Right renal pelvis (tissue), 4 donors: Measurements from ENCODE around the gene INPP5B. TPM values are rescaled to one million over a fixed set of nuclear protein-coding genes. Genes with fewer than 3 reads are reported as not detected.

ENCODE experiments used
- DNase-seq, 4 donors: peaks; one replicate each; pipeline ENCODE4 v3.0.0-alpha.2; 2013; ENCODE audit warnings: low read depth in 4 of 4, low spot score in 3 of 4, missing footprints in 1 of 4
- polyA plus RNA-seq, 4 donors: library from polyadenylated mRNA; unstranded; fragments of 120-200 nt; gene quantifications; one replicate each; pipeline ENCODE4 v1.2.1, GENCODE V29; 2013; ENCODE audit not compliant: insufficient read length in 4 of 4

The INPP5B gene
- polyA plus RNA-seq, 4 donors: 16.3 to 21.7 (median 19.1) TPM

DNA sequence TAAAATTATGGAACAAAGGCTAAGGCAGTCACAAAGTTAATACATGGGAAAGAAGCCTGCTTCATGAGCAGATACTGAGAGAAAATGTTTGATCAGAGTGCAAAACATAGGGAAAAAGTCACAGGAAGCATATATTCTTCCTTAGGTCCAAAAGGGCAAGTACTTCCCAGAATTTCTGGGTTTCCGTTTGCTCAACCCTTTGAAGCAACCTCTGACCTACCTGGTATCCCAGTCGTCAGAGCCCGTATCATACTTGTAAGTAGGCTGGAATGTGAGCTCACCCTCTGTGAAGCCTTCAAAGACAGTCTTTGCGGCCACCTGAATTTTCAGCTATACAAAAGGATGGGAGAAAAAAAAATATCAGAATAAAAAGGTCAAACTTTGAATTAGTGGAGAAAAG lies 67.0 kb downstream of the INPP5B start:
- DNase-seq: no peak

DNA sequence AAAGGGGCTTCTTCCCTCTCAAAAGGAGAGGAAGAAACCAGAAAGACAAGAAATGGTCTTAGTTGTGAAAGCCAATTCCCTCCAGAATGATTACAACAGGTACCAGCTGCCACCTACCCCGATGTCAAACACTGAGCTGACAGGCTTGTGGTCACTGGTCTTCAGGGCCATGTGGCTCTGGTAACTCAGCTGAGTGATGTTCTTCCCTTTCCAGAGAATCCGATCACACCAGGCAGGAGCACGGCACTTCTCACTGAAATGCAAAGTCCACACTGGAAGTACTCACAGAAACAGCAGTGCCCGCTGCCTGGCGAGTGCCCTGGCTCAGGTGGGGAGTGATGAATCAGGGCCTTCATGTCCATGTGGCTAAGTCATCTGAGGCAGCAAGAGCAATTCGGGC lies 68.8 kb downstream of the INPP5B start:
- no peak for DNase-seq

DNA sequence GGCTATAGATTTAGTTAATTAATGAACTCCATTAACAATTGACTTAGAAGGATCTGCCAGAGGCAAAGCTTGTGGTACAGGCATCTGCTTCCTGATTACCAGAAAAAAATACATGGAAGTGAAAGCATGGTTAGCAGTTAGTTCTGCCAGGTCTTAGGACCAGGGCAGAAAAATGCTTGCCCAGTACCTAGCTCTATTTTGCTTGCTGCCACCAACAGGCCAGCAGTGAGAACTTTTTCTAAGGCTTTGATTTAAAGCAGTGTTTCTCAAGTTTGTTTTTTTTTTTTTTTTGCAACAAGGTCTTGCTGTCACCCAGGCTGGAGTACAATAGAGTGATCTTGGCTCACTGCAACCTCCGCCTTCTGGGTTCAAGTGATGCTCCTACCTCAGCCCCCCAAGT lies 71.0 kb downstream of the INPP5B start:
- DNase-seq: no peak

DNA sequence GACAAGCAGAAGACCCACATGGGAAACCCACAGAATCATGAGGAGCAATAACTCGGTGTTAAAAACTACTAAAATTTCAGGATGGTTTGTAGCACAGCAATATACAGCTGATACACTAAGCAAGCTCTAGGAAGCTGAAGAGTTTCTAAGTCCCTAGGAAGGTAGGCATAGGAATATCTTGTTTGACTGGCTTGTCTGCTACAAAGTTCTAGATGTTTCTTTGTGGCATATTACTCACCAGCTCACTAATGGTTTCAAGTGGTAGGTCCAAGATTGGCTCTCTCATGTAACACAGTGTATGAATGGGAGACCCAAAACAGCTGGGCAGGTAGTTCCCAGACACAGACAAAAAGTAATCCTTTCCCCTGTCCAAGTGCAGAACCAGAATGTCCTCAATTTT lies 74.2 kb downstream of the INPP5B start:
- no peak for DNase-seq

DNA sequence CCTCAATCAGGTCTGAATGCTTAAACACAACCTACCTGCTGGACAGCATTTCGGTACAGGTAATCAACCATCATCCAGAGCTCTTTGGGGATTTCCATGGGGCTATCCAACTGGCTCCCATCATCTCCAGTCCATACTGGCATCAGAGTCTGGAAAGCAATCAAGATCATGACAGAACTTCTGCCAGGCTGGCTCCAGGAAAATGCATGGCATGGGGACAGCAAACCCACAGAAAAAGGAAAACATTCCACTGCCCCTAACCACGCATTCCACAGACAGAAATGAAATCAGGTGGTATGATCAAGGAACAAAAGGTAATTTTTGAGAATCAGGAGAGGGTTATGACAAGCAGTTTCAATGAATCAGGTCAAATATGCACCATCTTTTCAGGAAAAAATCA lies 78.4 kb downstream of the INPP5B start:
- DNase-seq: no peak

DNA sequence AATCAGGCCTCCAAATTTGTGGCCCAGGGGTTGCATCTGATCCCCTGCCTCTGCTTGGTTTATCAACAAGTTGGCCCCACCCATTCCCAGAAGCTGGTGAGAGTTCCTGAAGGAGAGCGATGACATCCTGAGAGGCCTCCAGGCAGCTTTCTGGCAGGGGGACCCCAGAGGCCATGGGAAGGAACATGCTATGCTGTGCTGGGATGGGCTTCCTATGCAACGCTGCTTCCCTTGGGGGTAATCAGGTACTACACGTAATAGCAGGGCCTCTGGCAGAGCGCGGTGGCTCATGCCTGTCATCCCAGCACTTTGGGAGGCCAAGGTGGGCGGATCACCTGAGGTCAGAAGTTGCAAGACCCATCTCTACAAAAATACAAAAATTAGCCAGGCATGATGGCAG lies 79.1 kb downstream of the INPP5B start:
- DNase-seq: no peak

DNA sequence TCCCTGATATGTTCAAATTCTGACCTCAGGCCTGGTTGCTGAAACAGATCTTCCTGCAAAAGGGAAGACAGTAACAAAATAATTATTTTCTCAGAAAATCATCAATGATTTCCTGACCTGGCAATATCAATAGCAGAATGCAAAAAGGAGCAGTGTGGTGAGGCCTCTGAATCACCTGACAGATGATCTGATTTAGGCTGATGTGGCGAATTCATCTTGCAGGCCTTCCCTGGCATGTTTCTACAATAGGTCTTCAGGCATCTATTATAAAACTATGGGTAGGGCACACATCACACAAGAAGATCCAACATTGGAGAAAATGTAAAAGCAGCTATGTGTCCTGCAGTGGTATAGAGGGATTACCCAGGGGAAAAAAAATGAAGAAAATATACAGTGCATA lies 80.4 kb downstream of the INPP5B start:
- DNase-seq: no peak

DNA sequence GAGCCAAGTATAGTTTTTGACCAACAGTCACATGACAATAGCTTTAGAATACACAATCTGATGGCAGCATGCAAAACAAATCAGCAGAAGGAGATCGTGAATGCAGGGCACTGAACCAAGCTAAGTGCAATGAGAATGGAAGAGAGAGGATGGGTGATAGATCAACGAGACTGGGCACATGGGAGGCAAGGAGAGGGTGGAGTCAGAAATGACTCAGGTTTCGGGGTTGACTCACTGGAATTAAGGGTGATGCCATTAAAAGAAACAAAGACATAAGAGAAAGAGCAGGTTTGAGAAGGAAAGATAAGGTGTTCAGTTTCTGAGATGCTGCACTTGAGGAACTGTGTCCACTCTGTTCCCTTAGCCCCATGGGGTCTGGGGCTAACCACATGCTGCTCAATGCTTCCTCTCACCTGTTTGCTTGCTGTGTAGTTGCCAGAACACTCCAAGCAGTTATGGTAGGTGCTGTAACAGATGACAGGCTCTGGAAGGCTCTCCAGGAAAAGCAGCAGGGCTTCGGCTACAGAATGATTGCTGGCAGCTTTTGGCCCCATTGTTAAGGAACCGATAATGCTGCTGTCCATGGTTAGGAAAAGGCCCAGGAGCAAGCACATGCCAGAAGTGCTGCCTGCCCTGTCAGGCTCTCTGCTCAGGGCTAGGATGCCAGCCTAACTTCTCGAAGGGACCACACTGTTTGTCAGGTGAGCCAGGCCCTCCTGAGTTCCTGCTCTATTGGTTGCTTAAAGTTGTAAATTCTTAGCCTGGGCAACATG lies 81.3 kb downstream of the INPP5B start:
- no peak for DNase-seq

DNA sequence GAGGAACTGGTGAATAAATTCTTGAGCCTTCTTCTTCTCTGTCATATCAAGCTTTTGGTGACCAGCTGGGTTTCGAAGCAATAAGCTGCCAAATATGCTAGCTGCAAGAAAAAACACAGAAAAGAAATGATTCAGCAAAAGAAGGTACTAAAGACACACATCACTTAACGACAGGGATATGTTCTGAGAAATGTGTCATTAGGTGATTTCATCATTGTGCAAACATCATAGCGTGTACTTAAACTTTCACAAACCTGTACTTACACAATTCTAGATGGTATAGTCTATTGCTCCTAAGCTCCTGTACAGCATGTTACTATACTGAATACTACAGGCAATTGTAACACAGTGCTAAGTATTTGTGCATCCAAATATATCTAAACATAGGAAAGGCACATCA lies 84.5 kb downstream of the INPP5B start:
- DNase-seq: no peak

DNA sequence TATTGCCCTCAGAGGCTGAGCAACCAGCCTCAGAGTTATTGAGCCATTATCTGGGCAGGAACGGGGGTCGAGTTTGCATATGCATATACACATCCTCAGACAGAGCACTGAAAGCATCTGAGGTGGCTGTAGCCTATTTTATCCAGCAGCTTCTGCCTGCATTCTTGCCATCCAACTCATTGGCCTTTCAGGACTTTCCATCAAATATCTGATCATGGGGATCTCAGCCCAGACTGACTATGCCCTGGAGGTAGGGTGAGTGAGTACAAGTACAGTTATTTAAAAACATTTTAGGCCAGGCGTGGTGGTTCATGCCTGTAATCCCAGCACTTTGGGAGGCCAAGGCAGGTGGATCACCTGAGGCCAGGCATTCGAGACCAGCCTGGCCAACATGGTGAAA lies 85.7 kb downstream of the INPP5B start:
- DNase-seq: no peak

DNA sequence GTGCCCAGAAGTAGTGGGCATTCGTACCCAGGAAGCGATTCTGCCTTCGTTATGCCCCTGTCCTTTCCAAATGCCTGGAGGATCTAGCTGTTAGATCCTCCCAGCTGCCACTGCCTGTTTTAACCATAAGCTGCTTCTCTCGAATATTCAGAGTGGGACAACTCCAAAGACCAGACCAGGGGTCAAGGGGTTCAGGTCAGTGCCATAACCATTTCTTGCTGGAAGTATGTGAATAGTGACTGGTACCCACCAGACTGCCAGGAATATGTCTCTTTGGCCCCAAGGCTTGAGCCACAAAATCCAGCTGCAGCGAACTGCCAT lies 86.5 kb downstream of the INPP5B start:
- no peak for DNase-seq

DNA sequence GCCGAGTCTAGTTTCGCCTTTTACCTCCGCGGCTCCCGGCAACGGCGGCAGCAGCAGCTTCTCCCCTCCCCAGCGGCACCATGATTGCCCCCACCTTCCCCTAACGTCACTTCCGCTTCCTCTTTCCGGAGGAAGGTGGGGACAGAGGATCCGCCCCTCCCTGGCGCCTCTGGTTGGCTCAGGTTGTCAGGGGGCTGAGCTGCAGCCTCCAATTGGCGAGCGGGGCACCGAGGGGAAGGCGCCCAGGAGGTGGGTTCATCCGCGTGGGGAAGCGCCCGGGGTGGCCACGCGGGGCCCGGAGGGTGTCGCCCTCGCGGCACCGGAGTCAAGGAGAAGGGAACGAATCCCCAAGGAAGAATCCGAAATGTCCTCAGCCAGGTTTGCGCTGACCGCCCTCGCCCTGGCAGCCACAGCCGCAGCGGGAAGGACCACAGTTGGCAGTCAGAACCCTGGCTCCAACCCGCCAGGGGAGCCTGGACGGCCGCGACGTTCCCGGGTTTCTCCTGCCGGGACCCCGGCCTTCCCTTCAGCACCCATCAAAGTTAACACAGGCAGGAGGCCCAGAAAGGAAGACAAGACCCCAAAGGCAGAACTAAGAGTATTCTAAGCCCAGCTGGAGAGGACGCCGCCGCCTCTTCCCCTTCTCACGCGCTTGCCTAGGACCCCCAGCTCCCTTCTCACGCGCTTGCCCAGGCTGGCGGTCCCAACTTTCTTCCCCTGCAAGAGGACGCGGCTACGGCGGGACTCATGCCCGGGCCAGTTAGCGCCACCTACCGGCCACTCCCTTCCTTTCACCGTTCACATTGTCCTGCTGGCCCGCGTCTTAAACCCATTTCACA lies 87.1 kb downstream of the INPP5B start, which contains the start of gene MTF1:
Gene MTF1, minus strand, starts transcription at position 86 of the 839 bp plus-strand sequence. CDS start 1,934 bp downstream, outside the sequence.
- peak; percentile 98 to 99 (median 98) for DNase-seq

DNA sequence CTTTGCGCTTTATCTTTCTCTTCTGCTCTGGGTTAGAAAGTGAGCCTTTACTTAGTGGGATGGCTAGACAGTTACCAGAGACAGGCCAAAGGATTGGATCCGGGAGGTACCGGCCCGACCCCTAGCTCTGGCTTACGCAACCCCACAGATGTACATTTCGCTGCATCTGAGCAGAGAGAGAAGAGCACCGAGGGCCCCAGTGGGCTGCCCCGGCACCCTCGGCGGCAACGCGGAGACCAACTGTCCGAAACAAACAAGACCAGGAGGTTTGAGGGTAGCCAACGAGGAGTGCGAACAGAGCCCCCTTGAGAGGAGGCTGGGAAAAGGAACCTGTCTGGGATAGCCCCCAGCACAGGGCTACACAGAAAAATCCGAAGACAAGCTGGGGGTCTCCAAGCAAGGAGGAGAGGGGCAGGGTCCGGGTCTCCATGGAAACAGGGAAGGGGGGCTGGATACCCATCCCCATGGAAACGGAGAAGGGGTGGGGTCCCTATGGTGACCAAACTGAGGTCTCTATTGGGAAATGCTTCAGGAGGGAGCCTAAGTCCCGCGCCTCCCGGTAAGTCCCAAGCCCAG lies 87.8 kb downstream of the INPP5B start:
- DNase-seq: no peak

DNA sequence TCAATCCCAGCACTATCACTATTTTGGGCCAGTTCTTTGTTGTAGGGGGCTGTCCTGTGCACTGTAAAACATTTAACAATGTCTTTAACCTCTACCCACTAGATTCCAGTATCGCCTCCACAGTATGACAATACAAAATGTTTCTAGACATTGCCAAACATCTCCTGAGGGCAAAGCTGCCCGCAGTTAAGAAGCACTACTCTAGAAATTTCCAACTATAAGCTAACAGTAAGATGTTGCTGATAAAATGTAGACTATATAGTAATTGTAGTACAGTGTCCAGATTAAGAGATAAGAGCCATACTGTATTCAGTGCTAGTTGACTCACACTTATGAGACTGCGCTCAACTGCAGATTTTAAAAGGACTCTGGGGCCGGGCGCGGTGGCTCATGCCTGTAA lies 92.4 kb downstream of the INPP5B start:
- DNase-seq: no peak

DNA sequence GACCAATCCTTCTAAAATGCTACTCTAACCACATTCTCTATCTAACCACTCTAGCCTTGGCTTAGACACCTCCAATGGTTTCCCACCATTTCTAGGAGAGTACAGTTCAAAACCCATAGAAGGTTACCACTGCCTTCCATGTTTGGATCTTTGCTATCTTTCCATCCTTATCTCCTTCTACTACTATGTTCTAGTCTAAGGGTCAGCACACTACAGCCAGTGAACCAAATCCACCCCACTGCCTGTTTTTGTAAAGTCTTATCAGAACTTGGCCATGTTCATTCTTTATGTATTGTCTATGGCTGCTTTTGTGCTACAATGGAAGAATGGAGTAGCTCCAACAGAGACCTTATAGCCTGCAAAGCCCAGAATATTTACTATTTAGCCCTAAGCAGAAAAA lies 93.7 kb downstream of the INPP5B start:
- DNase-seq: no peak

DNA sequence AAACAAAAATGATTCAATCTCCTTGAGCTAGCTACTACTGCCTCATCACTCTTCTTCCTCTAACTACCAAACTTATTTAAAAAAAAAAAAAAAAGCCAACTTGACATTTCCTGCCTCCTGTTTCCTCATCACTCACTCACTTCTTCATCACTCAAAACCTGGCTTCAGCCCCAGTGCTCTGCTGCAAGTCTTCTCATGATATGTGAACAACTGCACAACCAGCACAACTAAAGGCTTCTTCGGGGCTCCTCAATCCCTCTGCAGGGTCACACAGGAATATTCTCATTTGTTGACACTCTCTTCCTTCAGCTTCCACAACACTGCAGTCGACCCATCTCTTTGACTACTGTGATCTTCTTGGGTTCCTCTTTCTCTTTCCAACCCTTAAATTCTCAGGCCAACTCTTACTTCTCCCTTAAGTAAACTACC lies 95.1 kb downstream of the INPP5B start:
- DNase-seq: no peak

DNA sequence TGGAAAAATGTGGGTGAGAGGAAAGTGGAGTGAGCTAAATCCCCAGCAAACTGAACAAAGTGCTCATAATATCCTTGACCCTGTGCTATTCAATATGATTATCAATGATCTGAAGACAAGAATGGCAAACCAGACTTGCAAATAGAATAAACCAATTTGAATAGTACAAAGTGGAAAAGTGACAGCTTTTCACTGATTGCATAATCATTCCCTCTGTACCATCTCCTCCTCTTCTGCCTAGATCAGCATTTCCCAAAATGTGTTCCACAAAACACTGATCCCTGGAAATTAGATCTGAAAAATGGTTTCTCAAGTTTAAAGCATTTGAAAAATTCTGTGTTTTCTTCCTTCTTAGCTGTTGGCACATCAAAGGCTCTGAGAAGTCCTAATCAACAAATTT lies 95.6 kb downstream of the INPP5B start:
- no peak for DNase-seq

DNA sequence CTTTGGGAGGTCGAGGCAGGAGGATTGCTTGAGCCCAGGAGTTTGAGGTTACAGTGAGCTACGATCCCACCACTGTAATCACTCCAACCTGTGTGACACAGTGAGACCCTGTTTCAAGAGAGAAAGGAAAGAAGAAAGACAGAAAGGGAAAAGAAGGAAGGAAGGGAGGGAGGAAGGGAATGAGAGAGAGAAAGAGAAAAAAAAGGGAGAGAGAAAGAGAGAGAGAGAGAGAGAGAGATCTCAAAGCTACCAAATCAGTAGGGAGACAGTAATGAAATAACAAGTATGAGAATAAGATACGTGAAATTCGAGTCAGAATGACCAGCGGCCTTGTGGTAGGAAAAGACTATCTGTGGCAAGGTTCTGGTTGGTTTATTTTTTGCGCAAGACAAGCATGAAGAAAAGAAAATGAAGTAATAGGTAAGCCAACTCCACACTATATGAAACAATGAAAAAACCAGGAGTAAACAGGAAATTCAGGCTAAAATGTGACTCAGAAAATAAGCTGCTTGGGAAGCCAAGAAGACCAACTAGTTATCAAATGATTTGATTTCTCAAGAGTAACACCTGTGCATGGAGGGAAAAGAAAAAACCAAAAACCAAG lies 96.4 kb downstream of the INPP5B start:
- DNase-seq: no peak

DNA sequence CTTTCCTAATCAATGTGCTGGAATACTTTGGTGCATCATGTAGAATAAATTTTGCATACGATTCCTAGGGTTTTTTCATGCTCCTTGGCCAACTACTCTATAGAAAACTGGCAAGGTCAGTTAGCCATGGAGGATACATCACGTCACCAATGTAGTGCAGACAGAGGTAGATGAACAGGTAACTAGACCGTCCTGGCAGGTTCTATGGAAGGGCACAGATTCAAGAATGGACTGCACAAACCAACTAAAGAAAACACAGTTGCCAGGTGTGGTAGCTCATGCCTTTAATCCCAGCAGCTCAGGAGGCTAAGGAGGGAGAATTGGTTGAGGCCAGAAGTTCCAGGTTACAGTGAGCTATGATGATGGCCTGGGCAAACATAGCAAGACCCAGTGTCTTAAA lies 97.4 kb downstream of the INPP5B start:
- DNase-seq: no peak

DNA sequence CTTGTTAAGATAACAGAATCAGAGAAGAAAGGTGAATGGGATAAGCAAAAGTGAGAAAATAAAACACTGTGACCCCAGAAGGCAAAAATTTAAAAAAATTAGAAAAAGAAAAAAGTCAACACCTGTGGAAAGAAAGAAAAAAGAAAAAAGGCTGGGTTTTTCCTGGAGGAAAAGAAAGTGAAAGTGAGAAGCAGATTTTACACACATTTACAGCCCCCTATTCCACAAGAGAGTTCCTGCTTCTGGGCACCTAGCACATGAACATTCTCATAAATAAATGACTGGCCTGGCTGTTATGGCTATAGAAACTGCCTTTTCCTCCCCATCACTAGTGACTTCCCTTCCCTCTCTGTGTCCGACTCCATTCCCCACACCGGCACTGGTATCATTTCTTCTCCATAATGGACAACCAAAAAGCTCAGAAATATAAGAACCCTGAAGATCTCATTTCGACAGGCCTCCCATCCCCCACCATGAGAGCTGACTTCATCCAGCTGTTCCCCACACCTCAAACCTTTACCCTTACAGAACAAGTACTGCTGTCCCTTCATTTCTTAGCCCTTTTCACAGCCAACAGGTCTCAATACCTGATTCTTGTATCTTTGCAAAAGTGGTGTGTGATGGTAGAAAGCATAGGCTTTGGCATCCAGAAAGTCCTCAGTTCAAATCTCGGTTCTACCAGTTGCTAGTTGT lies 100.1 kb downstream of the INPP5B start:
- no peak for DNase-seq

DNA sequence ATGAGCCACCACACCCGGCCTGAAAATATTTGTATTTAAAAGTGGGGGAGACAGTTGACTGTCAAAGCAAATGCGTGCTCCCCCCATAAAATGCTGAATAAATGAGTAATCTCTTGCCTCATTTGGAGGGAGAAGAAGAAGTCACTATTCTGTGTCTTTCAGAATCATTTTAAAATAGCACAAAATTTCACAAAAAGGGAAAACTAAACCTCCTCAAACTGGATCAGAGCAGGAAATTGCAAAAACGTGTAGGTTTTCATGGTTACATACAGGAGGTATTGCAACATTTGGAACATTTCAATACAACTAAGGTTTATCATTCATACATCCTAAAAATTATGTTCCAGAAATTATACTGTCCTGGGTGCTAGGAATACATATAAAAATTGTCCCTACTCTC lies 101.1 kb downstream of the INPP5B start:
- no peak for DNase-seq
